Heart left ventricle (tissue), 16 donors: ENCODE data around the gene NR1H3. TPM values are rescaled to one million over a fixed set of nuclear protein-coding genes. Genes with fewer than 3 reads are reported as not detected.
A peak's percentile ranks its signal among the peaks of the same experiment; 100 is the strongest.

Experiments used
- ATAC-seq, 4 donors: fragments of 200-7000 bp; cut with Tn5 transposase; one replicate each; pipeline ENCODE4 v1.9.1; 2020 to 2022; ENCODE audit warnings: moderate library complexity in 4 of 4, mild to moderate bottlenecking in 3 of 4, moderate number of reproducible peaks in 1 of 4
- DNase-seq, 5 donors: peaks; one replicate each; pipeline ENCODE4 v3.0.0-alpha.2; 2020
- H3K27ac ChIP-seq, 12 donors: fragments of 200-600 bp; sonication (generic) in 4 of 12; one replicate each; pipeline versions ENCODE4 v1.5.0 to v1.8.0; 2016 to 2022; ENCODE audit warnings: mild to moderate bottlenecking in 2 of 12
- H3K27me3 ChIP-seq, 9 donors: fragments of 200-600 bp; sonication (generic) in 2 of 9; one replicate each; pipeline versions ENCODE4 v1.5.1 to v1.8.0; 2016 to 2022; ENCODE audit warnings: mild to moderate bottlenecking in 3 of 9
- H3K36me3 ChIP-seq, 9 donors: fragments of 200-600 bp; sonication (generic) in 2 of 9; one replicate each; pipeline versions ENCODE4 v1.5.0 to v1.8.0; 2018 to 2022; ENCODE audit warnings: mild to moderate bottlenecking in 2 of 9
- H3K4me1 ChIP-seq, 12 donors: fragments of 200-600 bp; sonication (generic) in 4 of 12; one replicate each; pipeline versions ENCODE4 v1.5.0 to v1.8.0; 2016 to 2022; ENCODE audit warnings: mild to moderate bottlenecking in 3 of 12
- H3K4me3 ChIP-seq, 12 donors: fragments of 200-600 bp; sonication (generic) in 4 of 12; one replicate each; pipeline versions ENCODE4 v1.5.0 to v1.8.0; 2017 to 2022; ENCODE audit warnings: mild to moderate bottlenecking in 9 of 12, moderate library complexity in 4 of 12
- H3K9me3 ChIP-seq, 12 donors: fragments of 200-600 bp; sonication (generic) in 4 of 12; one replicate each; pipeline versions ENCODE4 v1.5.0 to v1.8.0; 2016 to 2022; ENCODE audit warnings: mild to moderate bottlenecking in 1 of 12
- POLR2A ChIP-seq, 2 donors: fragments of 450-650 bp; IDR thresholded peaks; one replicate each; pipeline ENCODE4 v1.6.1; 2017; ENCODE audit warnings: antibody characterized with exemption in 2 of 2, mild to moderate bottlenecking in 2 of 2, moderate library complexity in 2 of 2
- whole genome bisulfite sequencing, 4 donors: extraction: QIAGEN DNeasy Blood & Tissue Kit in 2 of 4; methylation state at CpG; one replicate each; pipeline versions ENCODE4 v1.1.5 to v1.1.7; 2013 to 2018; 5-methylcytosine and 5-hydroxymethylcytosine counted together
- intact Hi-C, 10 donors: fragments of 100-400 bp; cut with DNase I; formaldehyde crosslinking; loops; one replicate each; pipeline versions ENCODE4 v1.11.1 to v1.14.2; 2022
- polyA plus RNA-seq, 2 donors: library from polyadenylated mRNA; stranded (reverse); fragments of 200-250 nt; gene quantifications; one replicate each; pipeline ENCODE4 v1.2.3, GENCODE V29; 2013
- total RNA-seq, 9 donors: library from RNA; depleted of rRNA in 2 of 9; stranded (reverse); fragments of >200 nt in 2 of 9; fragmentation: NEBNext Ultra II Directional in 3 of 9; extraction: Animal tissue kit (Norgen Biotek cat#: 25700) in 3 of 9; gene quantifications; one replicate each; pipeline versions ENCODE4 v1.1.0 to v1.2.4, GENCODE V29; 2016 to 2023
- TF ChIP-seq, protein P1 (sequence below), 12 donors: fragments of 200-600 bp; sonication (generic) in 4 of 12; IDR thresholded peaks; one replicate each; pipeline versions ENCODE4 v1.5.0 to v1.8.0; 2018 to 2022; ENCODE audit warnings: antibody characterized with exemption in 12 of 12, mild to moderate bottlenecking in 5 of 12
- donor health status: ischemic (EF 13 %, LVEDD 7.1; RV severe dilation, severe dysfunction).
- donor health status: healthy with polysubstance abuse.
- donor health status: DM: no; HTN: yes; CAD: no.
- donor health status: DM: no; HTN: no; CAD: no.
- donor health status: ischemic (EF 25% LVEDD 6.9; RV normal size, moderate dysfunction).
- donor health status: ischemic (EF 25% LVEDD 5.7; RV mildly dilated, moderate dysfunction).
- donor health status: healthy.
- donor health status: DM: yes; HTN: yes; CAD: no.
- donor health status: ischemic (EF 35%, LVEDD 5.7; RV mildly dilated, moderate dysfunction).
- donor health status: nonischemic (EF 11% LVEDD 7.7; RV severe dilation, severe dysfunction).
- donor health status: DM: yes; HTN: yes; CAD: no.
- donor health status: PGD.
- donor health status: ischemic (EF 29% LVEDD 5.4; RV normal size, mild dysfunction).
- donor health status: nonischemic (EF 23%, LVEDD 6.1; RV moderate dilation, normal function).

Gene NR1H3
- total and polyA plus RNA-seq, 11 donors = 3.9 to 38.5 (median 11.9) TPM

DNA sequence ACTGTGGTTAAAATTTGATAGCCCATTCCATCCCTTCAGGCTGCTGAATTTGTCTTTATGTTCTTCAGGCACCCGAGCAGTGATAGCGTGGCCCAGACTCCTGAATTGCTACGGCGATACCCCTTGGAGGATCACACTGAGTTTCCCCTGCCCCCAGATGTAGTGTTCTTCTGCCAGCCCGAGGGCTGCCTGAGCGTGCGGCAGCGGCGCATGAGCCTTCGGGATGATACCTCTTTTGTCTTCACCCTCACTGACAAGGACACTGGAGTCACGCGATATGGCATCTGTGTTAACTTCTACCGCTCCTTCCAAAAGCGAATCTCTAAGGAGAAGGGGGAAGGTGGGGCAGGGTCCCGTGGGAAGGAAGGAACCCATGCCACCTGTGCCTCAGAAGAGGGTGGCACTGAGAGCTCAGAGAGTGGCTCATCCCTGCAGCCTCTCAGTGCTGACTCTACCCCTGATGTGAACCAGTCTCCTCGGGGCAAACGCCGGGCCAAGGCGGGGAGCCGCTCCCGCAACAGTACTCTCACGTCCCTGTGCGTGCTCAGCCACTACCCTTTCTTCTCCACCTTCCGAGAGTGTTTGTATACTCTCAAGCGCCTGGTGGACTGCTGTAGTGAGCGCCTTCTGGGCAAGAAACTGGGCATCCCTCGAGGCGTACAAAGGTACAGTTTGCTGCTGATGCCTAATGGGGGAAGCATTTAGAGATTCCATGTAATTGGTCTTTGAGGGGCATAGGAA, 16.9 kb downstream of the NR1H3 start:
- no peak for ATAC-seq
- intact Hi-C loops = loop anchor here in 9 of 10 donors (5.0 to 10.0 kb wide), 7 partner anchors 43 to 100 kb away; partner anchors contain the start of genes MYBPC3 (in 4 of the 9) and ARFGAP2 (in 2 of the 9)
- 95 to 96% (median 96%) methylated on average over 18 to 28 of the region's 28 CpGs for WGBS, 4 donors
- H3K36me3 ChIP-seq = peaks cover 3 to 62% (median 58%) of the 10 kb centered on the region in 9 donors
- no peak for DNase-seq
- no peaks in the 10 kb centered on the region for H3K27me3 ChIP-seq
- H3K4me1 ChIP-seq = peaks cover 0 to 40% (median 26%) of the 10 kb centered on the region in 12 donors
- H3K27ac ChIP-seq = no peak overlapping the region
- H3K9me3 ChIP-seq = no peaks in the 10 kb centered on the region
- no peak for TF ChIP-seq POLR2A (IDR thresholded peaks at IDR 0.05)
- TF ChIP-seq, protein P1, sequence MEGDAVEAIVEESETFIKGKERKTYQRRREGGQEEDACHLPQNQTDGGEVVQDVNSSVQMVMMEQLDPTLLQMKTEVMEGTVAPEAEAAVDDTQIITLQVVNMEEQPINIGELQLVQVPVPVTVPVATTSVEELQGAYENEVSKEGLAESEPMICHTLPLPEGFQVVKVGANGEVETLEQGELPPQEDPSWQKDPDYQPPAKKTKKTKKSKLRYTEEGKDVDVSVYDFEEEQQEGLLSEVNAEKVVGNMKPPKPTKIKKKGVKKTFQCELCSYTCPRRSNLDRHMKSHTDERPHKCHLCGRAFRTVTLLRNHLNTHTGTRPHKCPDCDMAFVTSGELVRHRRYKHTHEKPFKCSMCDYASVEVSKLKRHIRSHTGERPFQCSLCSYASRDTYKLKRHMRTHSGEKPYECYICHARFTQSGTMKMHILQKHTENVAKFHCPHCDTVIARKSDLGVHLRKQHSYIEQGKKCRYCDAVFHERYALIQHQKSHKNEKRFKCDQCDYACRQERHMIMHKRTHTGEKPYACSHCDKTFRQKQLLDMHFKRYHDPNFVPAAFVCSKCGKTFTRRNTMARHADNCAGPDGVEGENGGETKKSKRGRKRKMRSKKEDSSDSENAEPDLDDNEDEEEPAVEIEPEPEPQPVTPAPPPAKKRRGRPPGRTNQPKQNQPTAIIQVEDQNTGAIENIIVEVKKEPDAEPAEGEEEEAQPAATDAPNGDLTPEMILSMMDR (IDR thresholded peaks at IDR 0.05) = no peak
- no peak overlapping the region for H3K4me3 ChIP-seq

DNA sequence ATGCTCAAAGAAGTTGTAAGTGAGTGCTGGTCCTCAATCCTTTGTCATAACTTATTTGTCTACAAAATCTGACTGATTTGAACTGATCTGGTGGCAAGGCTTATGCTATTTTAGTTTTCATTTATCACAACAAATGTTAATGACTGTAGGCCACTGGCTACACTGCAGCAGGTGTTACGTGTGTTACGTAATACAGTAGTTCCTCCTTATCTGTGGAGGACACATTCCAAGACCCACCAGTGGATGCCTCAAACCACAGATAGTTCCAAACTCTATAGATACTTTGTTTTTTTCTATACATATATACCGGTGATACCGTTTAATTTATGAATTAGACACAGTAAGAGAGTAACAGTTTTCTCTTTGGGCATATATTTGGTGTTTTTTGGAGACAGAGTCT, 19.1 kb downstream of the NR1H3 start:
- Histone ChIP-seq H3K27me3 (no peaks in the 10 kb centered on the region), H3K4me1 (peaks cover 0 to 40% (median 16%) of the 10 kb centered on the region in 12 donors), H3K27ac (peak overlapping the region in 1 of 12 donors; percentile 14), H3K4me3 (no peak overlapping the region), H3K36me3 (peaks cover 3 to 84% (median 80%) of the 10 kb centered on the region in 9 donors), H3K9me3 (no peaks in the 10 kb centered on the region)
- ATAC-seq (no peak), DNase-seq (no peak)
- intact Hi-C loops = loop anchor here in 3 of 10 donors (10.0 kb wide), 2 partner anchors 48 to 102 kb away; partner anchors contain the start of gene ARFGAP2 (in 1 of the 3)
- TF ChIP-seq, protein P1 (IDR thresholded peaks at IDR 0.05) = no peak
- TF ChIP-seq POLR2A (IDR thresholded peaks at IDR 0.05) = no peak
- 83 to 89% (median 89%) methylated on average over 4 of the region's 4 CpGs for WGBS, 4 donors

DNA sequence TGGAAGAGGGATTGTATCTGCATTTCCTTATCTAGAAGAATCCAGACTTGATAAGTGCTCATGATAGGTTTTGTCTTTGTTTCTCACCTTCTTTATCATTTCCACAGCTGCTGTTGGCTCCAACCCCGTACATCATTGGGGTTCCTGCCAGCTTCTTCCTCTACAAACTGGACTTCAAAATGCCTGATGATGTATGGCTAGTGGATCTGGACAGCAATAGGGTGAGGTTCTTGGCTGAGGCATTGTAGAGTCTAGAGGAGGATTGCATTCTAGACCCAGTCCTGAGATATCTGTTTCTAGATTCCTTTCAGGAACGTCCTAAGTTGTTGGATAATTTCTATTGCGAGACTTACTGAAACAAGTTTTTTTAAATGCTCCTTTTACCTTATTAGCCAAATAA, 20.3 kb downstream of the NR1H3 start:
- H3K9me3 ChIP-seq = no peaks in the 10 kb centered on the region
- no peak overlapping the region for H3K4me3 ChIP-seq
- TF ChIP-seq POLR2A (IDR thresholded peaks at IDR 0.05) = no peak
- TF ChIP-seq, protein P1 (IDR thresholded peaks at IDR 0.05) = no peak
- 54 to 64% (median 60%) methylated on average over 3 of the region's 3 CpGs for WGBS, 4 donors
- peaks cover 0 to 28% (median 7%) of the 10 kb centered on the region in 12 donors for H3K4me1 ChIP-seq
- no peak for DNase-seq
- no peaks in the 10 kb centered on the region for H3K27me3 ChIP-seq
- intact Hi-C loops = loop anchor here in 3 of 10 donors (10.0 kb wide), 2 partner anchors 47 to 103 kb away; partner anchors contain the start of gene ARFGAP2 (in 1 of the 3)
- peak overlapping the region in 2 of 12 donors; percentile 1 to 14 for H3K27ac ChIP-seq
- ATAC-seq = no peak
- peaks cover 3 to 96% (median 92%) of the 10 kb centered on the region in 9 donors for H3K36me3 ChIP-seq

DNA sequence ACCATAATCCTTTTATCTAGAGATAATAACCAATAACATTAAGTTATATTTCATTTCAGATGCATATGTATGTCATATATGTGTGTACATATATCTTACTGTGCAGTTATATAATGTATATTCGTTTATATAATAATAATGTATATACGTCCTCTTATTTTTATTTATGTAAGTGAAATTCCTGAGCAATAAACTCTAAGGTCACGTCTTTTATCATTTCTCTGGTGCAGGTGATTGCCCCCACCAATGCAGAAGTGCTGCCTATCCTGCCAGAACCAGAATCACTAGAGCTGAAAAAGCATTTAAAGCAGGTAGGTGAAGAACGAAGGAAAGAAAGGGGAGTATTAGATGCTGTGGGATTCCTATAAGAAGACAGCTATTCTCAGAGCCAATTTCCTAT, 21.0 kb downstream of the NR1H3 start:
- DNase-seq (no peak), ATAC-seq (no peak)
- intact Hi-C loops = loop anchor here in 3 of 10 donors (10.0 kb wide), 2 partner anchors 46 to 104 kb away; partner anchors contain the start of gene ARFGAP2 (in 1 of the 3)
- H3K27ac ChIP-seq = peak overlapping the region in 1 of 12 donors; percentile 78
- H3K9me3 ChIP-seq = no peaks in the 10 kb centered on the region
- H3K4me1 ChIP-seq = peaks cover 0 to 23% (median 5%) of the 10 kb centered on the region in 12 donors
- H3K27me3 ChIP-seq = no peaks in the 10 kb centered on the region
- peaks cover 5 to 100% (median 99%) of the 10 kb centered on the region in 9 donors for H3K36me3 ChIP-seq
- WGBS, 4 donors = 86 to 91% (median 89%) methylated on average over 4 of the region's 4 CpGs
- no peak overlapping the region for H3K4me3 ChIP-seq
- TF ChIP-seq, protein P1 (IDR thresholded peaks at IDR 0.05) = no peak
- no peak for TF ChIP-seq POLR2A (IDR thresholded peaks at IDR 0.05)
